HepG2 (cell line): ENCODE results near the gene GADD45A. TPM values are rescaled to one million over a fixed set of nuclear protein-coding genes. Genes with fewer than 3 reads are reported as not detected.
A peak's percentile ranks its signal among the peaks of the same experiment; 100 is the strongest.

Experiments used
- ATM ChIP-seq: fragments of 450-650 bp; IDR thresholded peaks from 2 replicates; pipeline ENCODE4 v1.7.1; 2017; ENCODE audit warnings: mild to moderate bottlenecking, borderline replicate concordance
- ETV6 ChIP-seq: sonication (generic); formaldehyde crosslinking; conservative IDR thresholded peaks from 2 replicates; pipeline ENCODE4 v1.4.0; 2020; ENCODE audit warnings: missing genetic modification reagents
- HINFP ChIP-seq: sonication (generic); formaldehyde crosslinking; IDR thresholded peaks from 2 replicates; pipeline ENCODE4 v1.4.0; 2020; ENCODE audit warnings: low read depth, mild to moderate bottlenecking, missing genetic modification reagents
- KLF11 ChIP-seq: IDR thresholded peaks from 2 replicates; pipeline ENCODE4 v1.6.1; 2016; ENCODE audit warnings: missing compliant biosample characterization
- MAFG ChIP-seq: sonication (generic); formaldehyde crosslinking; IDR thresholded peaks from 2 replicates; pipeline ENCODE4 v1.5.1; 2020; ENCODE audit warnings: mild to moderate bottlenecking, missing genetic modification reagents
- NCOA5 ChIP-seq: sonication (generic); formaldehyde crosslinking; IDR thresholded peaks from 2 replicates; pipeline ENCODE4 v1.4.0; 2020; ENCODE audit warnings: missing genetic modification reagents
- NFIB ChIP-seq: sonication (generic); formaldehyde crosslinking; IDR thresholded peaks from 2 replicates; pipeline ENCODE4 v1.9.0; 2021; ENCODE audit warnings: missing genetic modification reagents, mild to moderate bottlenecking, borderline replicate concordance
- NR2C2 ChIP-seq: sonication (generic); formaldehyde crosslinking; IDR thresholded peaks from 2 replicates; pipeline ENCODE4 v1.4.0; 2020; ENCODE audit warnings: missing genetic modification reagents, mild to moderate bottlenecking, moderate library complexity, borderline replicate concordance
- RFXAP ChIP-seq: sonication (generic); formaldehyde crosslinking; IDR thresholded peaks from 2 replicates; pipeline ENCODE4 v1.4.0; 2020; ENCODE audit warnings: missing genetic modification reagents, borderline replicate concordance
- STAG1 ChIP-seq: sonication (generic); formaldehyde crosslinking; IDR thresholded peaks from 2 replicates; pipeline ENCODE4 v1.4.0; 2020; ENCODE audit warnings: missing genetic modification reagents
- XBP1 ChIP-seq: sonication (generic); formaldehyde crosslinking; IDR thresholded peaks from 2 replicates; pipeline ENCODE4 v1.5.0; 2020; ENCODE audit warnings: missing genetic modification reagents
- ZC3H4 ChIP-seq: sonication (generic); formaldehyde crosslinking; IDR thresholded peaks from 2 replicates; pipeline ENCODE4 v1.4.0; 2020; ENCODE audit warnings: missing genetic modification reagents, borderline replicate concordance
- ZNF282 ChIP-seq: fragments of 450-650 bp; IDR thresholded peaks from 2 replicates; pipeline ENCODE4 v1.6.1; 2018; ENCODE audit not compliant: partially characterized antibody
- ZNF691 ChIP-seq: sonication (generic); formaldehyde crosslinking; IDR thresholded peaks from 2 replicates; pipeline ENCODE4 v1.4.0; 2020; ENCODE audit warnings: missing genetic modification reagents, low read depth, mild to moderate bottlenecking, borderline replicate concordance
- ZNF740 ChIP-seq: sonication (generic); formaldehyde crosslinking; IDR thresholded peaks from 2 replicates; pipeline ENCODE4 v1.4.0; 2020; ENCODE audit warnings: missing genetic modification reagents
- ZSCAN20 ChIP-seq: sonication (generic); formaldehyde crosslinking; IDR thresholded peaks from 2 replicates; pipeline ENCODE4 v1.4.0; 2020; ENCODE audit warnings: missing genetic modification reagents, mild to moderate bottlenecking, borderline replicate concordance
- polyA plus RNA-seq, 8 experiments: library from polyadenylated mRNA; depleted of rRNA in 3 of 8; stranded (reverse) in 7 of 8; unstranded in 1 of 8; fragments of >200 nt; fragmentation: Illumina TruSeq in 4 of 8; extraction: Trizol in 4 of 8; gene quantifications; 2 replicates each; pipeline versions ENCODE4 v1.2.1 to v1.2.3, GENCODE V29; 2011 to 2016; ENCODE audit warnings: low read depth in 4 of 8, missing spikeins in 1 of 8, mixed read lengths in 1 of 8; ENCODE audit not compliant: insufficient read depth in 1 of 8
- total RNA-seq, 5 experiments: library from RNA; depleted of rRNA; stranded (reverse); fragments of >200 nt; fragmentation: Illumina TruSeq; extraction: Trizol; gene quantifications; 2 replicates each; pipeline ENCODE4 v1.2.3, GENCODE V29; 2016; ENCODE audit warnings: low read depth in 1 of 5
- TF ChIP-seq, protein P1 (sequence below): sonication (generic); formaldehyde crosslinking; IDR thresholded peaks from 2 replicates; pipeline ENCODE4 v1.4.0; 2020; ENCODE audit warnings: mild to moderate bottlenecking, missing genetic modification reagents
- TF ChIP-seq, protein P2 (sequence below): sonication (generic); formaldehyde crosslinking; IDR thresholded peaks from 2 replicates; pipeline ENCODE4 v1.8.0; 2022; ENCODE audit warnings: missing genetic modification reagents, mild to moderate bottlenecking, moderate library complexity, borderline replicate concordance
- TF ChIP-seq, protein P3 (sequence below): sonication (generic); formaldehyde crosslinking; IDR thresholded peaks from 2 replicates; pipeline ENCODE4 v1.9.0; 2021; ENCODE audit warnings: missing genetic modification reagents, mild to moderate bottlenecking, borderline replicate concordance
- TF ChIP-seq, protein P4 (sequence below): IDR thresholded peaks from 2 replicates; pipeline ENCODE4 v1.6.1; 2012; ENCODE audit warnings: inconsistent platforms

Gene GADD45A
- total and polyA plus RNA-seq, 2 of the 13 experiments (the other 11 are each of a cell fraction or from before 2014, with no cell fraction given), result 33.2 to 46.2 TPM

GRCh38 chr1:67686267-67687197, 1.5 kb downstream of the GADD45A start (continued):
- TF ChIP-seq, protein P1, sequence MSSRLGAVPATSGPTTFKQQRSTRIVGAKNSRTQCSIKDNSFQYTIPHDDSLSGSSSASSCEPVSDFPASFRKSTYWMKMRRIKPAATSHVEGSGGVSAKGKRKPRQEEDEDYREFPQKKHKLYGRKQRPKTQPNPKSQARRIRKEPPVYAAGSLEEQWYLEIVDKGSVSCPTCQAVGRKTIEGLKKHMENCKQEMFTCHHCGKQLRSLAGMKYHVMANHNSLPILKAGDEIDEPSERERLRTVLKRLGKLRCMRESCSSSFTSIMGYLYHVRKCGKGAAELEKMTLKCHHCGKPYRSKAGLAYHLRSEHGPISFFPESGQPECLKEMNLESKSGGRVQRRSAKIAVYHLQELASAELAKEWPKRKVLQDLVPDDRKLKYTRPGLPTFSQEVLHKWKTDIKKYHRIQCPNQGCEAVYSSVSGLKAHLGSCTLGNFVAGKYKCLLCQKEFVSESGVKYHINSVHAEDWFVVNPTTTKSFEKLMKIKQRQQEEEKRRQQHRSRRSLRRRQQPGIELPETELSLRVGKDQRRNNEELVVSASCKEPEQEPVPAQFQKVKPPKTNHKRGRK (CRISPR knock-in tag), result no peak
- TF ChIP-seq XBP1 (CRISPR knock-in tag), result no peak
- 0 out of 2 replicates have a peak, but pooled peaks have one; percentile 31 for TF ChIP-seq KLF11 (CRISPR knock-in tag)
- TF ChIP-seq, protein P2, sequence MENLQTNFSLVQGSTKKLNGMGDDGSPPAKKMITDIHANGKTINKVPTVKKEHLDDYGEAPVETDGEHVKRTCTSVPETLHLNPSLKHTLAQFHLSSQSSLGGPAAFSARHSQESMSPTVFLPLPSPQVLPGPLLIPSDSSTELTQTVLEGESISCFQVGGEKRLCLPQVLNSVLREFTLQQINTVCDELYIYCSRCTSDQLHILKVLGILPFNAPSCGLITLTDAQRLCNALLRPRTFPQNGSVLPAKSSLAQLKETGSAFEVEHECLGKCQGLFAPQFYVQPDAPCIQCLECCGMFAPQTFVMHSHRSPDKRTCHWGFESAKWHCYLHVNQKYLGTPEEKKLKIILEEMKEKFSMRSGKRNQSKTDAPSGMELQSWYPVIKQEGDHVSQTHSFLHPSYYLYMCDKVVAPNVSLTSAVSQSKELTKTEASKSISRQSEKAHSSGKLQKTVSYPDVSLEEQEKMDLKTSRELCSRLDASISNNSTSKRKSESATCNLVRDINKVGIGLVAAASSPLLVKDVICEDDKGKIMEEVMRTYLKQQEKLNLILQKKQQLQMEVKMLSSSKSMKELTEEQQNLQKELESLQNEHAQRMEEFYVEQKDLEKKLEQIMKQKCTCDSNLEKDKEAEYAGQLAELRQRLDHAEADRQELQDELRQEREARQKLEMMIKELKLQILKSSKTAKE (CRISPR knock-in tag), result no peak
- TF ChIP-seq ZC3H4 (CRISPR knock-in tag), result peak; percentile 20; the same call in 1 of the 2 replicates
- TF ChIP-seq, protein P3, sequence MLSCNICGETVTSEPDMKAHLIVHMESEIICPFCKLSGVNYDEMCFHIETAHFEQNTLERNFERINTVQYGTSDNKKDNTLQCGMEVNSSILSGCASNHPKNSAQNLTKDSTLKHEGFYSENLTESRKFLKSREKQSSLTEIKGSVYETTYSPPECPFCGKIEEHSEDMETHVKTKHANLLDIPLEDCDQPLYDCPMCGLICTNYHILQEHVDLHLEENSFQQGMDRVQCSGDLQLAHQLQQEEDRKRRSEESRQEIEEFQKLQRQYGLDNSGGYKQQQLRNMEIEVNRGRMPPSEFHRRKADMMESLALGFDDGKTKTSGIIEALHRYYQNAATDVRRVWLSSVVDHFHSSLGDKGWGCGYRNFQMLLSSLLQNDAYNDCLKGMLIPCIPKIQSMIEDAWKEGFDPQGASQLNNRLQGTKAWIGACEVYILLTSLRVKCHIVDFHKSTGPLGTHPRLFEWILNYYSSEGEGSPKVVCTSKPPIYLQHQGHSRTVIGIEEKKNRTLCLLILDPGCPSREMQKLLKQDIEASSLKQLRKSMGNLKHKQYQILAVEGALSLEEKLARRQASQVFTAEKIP (CRISPR knock-in tag), result no peak
- TF ChIP-seq ZSCAN20, result no peak
- no peak for TF ChIP-seq ZNF282
- TF ChIP-seq NR2C2 (CRISPR knock-in tag), result 0 out of 2 replicates have a peak, but pooled peaks have one; percentile 44
- no peak for TF ChIP-seq NCOA5 (CRISPR knock-in tag)
- no peak for TF ChIP-seq ATM
- no peak for TF ChIP-seq RFXAP
- no peak for TF ChIP-seq ETV6 (CRISPR knock-in tag)
- TF ChIP-seq MAFG (CRISPR knock-in tag), result 0 out of 2 replicates have a peak, but pooled peaks have one; percentile 49
- TF ChIP-seq HINFP (CRISPR knock-in tag), result no peak
- TF ChIP-seq NFIB, result no peak
- no peak for TF ChIP-seq ZNF740 (CRISPR knock-in tag)
- TF ChIP-seq STAG1 (CRISPR knock-in tag), result no peak
- no peak; the same call in 1 of the 2 replicates for TF ChIP-seq ZNF691
- TF ChIP-seq, protein P4, sequence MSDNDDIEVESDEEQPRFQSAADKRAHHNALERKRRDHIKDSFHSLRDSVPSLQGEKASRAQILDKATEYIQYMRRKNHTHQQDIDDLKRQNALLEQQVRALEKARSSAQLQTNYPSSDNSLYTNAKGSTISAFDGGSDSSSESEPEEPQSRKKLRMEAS, result peak; percentile 60
